NCI-H510A treated with DMSO at 0.1 percent for 48 hours (cell line): ENCODE results near the gene RGS3.
"Not testable (repeated sequence)": the region's sequence is repeated elsewhere in the genome, so short reads cannot be mapped to it uniquely, and the experiment has no call there.

Source experiments
- DNase-seq: peaks from one replicate; lab custom pipeline; 2025; lab: John Stamatoyannopoulos, UW

Gene RGS3

DNA sequence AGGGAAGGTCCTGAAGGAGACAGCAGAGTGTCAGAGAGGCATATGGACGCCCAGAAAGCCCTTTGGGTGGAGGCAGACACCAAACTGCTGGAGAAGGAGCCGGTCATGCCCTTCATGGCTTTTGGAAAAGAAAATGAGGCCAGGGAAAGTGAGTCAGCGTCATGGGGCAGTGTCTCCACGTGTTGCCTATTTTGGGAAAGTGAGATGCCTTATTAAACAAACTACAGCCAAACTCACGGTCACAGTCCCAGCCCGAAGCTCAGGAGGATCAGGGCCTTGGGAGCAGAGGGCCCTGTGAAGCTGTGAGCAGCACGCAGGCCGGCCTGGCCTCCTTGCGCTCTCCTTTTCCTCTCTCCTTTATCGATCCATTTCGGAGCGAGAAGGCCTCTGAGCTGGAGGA is 25.0 kb downstream of the RGS3 start:
- no peak for DNase-seq

DNA sequence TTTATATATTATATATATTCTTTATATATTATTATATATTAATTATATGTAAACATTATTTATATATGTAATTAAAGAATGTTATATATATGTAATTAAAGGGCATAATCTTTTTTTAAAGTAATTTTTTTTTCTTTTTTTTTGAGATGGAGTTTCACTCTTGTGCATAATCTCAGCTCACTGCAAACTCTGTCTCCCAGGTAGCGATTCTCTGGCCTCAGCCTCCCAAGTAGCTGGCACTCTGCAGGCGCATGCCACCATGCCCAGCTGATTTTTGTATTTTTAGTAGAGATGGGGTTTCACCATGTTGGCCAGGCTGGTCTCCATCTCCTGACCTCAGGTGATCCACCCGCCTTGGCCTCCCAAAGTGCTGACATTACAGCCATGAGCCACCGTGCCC is 27.6 kb downstream of the RGS3 start:
- DNase-seq: not testable (repeated sequence)

DNA sequence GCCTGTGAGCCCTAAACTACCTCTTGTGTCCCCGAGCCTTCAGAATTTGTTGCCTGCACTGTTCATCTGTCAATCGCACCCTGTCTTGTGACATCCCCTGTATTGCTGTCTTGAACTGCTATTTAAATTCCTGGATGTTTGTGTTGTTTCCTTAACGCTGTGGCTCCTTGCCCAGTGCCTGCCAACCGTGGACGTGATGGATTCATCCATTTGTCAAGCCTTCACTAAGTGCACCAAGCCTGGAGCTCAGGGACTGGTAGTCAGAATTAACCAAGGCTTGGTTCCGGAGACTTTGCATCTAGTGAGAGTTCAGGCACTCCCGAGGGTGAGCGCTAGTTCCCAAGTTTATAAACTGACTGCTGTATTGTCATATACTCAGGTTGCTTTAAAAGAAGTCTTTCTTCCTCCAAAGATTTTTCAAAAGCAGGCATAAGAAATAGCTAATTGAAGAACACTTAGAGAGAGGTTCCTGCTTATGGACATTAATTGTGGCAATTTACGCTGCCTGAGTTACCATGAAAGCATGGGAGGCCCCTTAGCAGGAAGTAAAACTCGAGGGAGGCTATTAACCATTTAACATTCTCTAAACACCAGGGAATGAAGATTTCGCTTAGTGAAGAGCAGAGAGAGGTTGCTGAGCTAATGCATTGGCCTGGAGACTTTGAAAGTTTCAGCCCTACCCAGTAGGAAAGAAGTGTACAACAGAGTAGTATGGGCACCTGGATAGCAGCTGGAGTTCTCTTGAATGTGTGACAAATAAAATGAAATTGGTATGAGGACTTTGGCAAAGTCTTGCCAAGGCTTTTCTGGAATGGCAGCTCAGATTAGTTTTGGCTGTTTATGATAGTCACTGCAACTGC is 29.0 kb downstream of the RGS3 start:
- no peak for DNase-seq

DNA sequence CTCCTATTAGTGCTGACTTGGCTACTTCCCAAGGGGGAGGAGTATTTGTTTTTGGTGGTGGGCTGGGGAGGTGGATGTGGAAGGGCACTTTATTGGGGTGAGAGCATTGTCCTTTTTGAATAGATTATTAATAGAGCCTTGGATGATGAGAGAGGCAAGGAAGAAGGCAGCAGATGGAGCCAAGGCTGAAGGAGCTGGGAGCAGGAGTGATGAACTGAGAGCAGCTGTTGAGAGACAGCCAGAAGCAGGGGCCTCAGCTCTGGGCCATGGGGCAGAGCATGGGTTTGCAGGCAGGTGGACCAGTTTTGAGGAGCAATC is 29.6 kb downstream of the RGS3 start:
- DNase-seq: no peak

DNA sequence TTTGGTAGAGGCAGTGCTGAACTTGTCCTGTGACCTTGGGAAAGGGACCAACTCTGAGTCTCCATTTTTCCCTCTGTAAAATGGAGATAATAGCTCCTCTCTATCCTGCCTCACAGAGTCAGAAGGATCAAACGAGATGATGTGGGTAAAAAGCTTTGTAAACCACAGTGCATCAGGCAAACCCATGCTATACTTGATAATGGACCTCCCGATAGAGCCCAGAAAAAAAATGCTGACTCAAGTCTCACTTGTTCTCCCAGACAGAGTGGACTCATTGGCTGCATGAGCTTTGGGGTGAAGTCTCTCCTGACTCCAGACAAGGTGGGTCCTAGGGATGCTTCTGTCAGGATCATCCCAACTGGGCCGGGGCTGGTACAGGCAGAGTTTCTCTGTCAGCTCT is 32.0 kb downstream of the RGS3 start:
- no peak for DNase-seq

DNA sequence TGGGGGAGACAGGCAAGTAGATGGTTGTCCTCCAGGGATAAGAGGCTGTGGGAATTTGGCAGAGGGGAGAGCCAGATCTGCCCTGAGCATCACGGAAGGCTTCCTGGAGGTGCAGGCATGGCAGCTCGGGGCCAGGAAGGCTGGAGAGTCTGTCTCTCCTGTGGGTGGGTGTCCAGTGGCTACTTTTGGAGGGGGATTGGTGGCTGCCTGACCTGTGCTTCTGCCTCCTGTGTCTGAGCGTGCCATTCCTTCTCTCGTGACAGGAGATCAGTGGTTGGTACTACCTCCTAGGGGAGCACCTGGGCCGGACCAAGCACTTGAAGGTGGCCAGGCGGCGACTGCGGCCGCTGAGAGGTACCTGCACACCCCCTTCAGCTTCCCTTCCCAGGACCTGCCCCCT is 33.5 kb downstream of the RGS3 start:
- no peak for DNase-seq

DNA sequence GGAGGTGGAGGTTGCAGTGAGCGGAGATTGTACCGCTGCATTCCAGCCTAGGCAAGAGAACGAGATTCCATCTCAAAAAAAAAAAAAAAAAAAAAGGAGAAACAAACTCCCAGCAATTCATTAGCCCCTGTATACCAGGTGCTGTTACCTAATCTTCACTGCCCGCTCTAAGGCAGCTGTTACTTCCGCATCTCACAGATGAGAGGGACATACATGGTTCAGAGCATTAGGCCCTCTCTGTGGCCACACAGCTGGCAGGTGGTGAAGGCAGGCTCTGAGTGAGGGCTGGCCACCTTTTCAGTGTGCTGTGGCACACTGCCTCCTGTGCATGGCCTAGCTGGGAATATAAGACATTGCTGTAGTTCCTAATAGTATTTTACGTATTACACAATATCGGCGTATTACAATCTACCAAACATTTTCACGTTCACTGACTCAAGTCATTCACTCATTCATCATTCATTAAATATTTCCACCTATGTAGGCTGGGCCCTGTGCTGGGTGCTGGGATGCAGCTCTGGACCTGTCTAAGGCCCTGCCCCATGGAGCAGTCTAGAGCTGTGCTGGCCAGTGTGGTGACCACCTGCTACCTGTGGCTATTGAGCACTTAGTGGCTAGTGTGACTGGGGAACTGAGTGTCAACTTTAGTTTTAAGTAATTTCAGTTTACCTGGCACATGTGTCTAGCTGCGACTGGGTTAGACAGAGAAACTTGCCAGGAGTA is 35.8 kb downstream of the RGS3 start:
- no peak for DNase-seq

DNA sequence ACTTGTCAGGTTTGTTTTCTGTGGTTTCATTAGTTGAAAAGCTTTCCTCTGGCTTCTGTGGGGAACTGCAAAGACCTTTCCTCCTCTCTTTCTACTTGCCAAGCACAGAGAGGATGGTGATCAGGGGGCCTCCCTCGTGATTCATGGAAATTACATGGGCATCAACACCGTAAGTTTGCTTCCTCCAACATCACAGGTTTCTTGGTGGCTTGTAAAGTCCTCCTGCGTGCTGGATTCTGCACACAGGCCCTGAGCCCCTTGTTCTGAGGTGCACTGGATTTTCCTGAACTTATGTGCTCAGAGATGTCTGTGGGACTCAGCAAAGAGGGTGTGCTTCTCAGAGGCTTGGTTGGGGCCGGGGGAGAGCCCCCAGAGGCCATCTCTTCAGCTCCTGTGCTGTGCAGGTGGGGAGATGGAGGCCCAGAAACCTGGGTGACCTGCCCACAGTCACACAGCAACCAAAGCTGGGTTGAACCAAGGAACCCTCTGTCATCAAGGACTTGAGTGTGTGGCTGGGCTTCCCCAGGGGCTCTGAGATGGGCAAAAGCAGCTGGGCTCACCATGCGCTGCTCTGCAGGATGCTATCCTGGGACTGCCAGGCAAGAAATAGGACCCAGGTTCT is 36.5 kb downstream of the RGS3 start:
- DNase-seq: no peak

DNA sequence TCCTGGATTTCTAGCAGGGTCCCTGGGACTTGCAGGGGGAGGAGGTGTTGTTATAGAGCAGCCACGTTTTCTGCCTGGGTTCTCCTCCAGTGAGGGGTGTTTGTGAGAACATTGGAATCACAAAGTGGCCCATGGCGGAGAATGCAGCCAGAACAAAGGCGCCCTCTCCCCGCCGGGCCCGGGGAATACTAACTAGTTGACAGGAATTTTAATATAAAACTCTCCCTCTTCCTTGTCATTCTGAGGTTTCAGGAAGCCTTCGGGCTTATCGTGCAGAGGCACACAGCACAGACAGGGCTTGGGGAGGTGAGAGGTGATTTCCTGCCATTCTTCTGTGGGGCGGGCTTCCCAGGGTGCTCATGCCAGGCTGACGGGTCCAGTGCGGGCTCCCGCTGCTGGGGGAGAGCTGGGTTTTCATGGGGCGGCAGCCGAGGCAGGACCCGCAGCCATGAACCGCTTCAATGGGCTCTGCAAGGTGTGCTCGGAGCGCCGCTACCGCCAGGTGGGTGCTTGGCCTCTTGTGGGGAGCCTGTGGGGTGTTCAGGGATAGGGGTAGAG is 37.7 kb downstream of the RGS3 start:
- no peak for DNase-seq

DNA sequence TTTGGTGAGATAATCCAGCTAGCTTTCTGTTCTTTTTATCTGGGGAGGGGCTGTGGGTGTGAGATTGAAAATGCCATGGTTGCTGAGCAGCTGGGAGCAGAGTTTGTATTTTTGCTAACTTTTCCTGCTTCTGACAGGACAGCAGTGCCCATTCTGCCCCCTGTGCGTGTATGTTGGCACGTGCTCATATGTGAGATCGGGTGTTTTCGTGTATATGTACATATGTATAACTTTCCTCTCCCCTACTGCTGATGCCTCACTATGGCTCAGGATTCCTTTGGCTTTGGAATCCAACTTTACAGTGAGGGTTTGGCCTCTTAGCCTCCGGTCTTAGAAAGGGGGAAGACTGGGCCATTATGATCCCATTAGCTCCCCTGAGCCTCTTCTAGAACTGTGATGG is 38.3 kb downstream of the RGS3 start:
- no peak for DNase-seq

DNA sequence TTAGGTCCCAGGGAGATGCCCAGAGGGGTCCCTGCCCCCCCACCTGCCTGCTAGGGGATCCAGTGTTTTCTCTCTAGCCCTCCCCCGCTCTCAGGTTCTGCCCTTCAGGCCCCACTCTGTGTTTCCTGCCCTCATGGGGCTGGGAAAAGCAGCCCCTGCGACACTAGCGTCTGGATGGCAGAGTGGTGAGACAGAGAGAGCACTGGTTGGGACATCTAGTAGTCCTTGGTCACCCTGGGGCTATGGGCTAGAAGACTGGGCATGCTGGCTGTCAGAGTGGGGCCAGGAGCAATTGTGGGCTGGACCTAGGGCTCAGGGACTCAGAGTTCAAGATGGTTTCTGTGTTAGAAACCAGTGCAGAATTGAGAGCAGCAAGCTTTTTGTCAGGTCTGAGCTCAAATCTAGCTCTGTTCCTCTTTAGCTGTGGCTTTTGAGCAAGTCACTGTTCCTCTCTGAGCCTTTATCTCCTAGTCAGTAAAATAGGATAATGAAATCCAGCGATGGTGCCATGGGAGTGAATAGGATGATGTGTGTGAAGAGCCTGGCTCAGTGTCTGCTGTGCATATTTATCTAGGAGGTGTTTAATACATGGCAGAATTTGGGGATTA is 39.0 kb downstream of the RGS3 start:
- DNase-seq: no peak

DNA sequence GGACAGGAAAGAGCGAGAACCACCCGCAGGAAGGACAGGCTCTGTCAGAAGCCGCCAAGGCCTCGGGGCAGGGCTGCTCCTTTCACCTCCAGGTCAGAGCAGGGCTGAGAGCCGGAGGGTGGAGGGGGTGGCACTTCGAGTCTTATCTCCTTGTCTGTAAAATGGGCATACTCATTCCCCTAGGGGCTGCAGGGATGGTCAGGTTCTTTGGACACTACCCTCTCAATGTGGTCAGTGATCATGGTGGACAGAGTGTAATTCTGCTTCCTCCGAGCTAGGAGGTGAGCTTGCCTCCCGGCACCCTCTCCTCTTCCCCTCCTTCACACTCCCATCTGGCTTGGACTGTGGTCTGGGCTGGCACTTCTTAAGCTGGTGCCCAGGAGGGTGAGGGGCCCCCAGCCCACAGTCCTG is 39.6 kb downstream of the RGS3 start:
- no peak for DNase-seq

DNA sequence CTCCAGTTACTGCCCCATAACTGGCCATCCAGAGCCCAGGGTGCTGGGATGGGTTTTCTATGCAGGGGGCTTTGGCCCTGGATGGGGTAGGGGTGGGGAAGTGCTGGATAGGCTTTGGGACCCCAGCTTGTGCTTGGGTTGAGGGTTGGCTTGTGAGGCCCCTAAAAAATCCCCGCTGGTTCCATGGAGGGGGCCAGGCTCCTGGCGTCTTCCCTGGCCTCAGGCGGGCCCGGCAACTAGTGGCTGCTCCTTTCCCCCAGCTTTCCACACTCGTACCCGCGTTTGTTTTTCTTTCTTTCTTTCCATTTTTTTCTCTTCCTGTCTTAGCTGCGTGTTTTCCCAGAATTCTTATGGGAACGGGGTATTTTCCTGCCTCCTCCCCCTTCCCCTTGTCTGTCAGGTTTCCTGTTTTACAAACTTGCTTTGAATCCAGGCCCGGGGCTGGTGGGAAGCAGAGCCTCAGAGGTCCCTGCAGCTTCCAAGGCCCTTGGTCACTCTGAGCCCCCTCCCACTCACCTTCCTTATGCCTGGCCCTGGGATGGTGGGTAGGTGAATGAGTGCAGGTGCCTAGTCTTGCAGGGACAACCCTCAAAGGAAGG is 40.2 kb downstream of the RGS3 start:
- DNase-seq: no peak

DNA sequence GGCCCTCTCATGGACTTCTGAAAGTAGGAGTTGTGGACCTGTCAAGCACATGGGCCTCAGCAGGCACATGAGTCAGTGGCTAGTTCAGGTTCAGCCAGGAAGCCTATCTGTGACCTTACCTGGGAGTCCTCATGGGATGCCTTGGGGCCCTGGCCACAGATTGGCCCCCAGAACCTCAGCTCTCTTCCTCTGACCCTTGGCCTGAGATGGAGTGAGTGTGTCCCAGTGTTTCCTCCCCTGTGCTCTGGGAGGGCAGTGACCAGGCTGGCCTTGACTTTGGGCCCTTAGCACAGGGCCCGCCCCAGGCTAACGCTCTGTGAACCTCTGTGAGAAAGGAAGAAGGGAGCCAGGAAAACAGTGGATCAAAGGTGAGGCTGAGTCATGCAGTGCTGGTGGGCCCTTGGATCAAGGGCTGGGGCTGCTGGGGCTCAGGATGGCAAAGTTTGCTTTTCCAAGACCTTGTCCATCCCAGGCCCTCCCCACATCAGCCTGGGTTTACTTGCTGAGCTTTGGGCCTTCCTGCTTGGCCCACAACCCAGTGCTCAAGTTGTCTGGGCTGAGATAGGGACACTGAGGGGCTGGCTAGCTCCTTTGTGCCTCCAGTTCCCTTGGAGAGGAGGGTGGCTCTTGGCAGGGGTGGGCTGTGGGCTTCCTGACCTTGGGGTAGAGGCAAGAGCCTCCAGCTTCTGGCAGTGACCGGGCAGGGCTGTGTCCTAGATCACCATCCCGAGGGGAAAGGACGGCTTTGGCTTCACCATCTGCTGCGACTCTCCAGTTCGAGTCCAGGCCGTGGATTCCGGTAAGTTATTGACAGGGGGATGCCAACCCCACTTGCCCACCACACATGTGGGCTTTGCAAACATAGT is 41.4 kb downstream of the RGS3 start:
- no peak for DNase-seq

DNA sequence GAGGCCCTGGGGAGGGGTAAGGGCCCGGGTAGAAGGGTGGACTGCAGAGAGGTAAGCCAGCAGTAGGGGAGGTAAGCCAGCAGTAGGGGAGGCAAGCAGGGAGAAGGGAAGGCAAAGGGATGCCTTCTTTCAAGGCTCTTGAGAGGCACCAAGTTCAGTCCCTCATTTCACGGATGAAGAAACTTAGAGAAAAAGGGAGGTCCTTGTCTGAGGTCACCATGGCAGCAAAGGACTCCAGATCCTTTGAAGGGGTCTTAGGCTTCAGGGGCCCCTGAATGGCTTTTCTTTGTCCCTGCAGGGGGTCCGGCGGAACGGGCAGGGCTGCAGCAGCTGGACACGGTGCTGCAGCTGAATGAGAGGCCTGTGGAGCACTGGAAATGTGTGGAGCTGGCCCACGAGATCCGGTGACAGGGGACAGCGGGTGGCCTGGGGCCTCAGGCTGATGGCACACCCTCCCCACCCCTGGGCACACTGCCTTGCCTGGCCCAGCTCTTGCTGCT is 42.6 kb downstream of the RGS3 start:
- no peak for DNase-seq

DNA sequence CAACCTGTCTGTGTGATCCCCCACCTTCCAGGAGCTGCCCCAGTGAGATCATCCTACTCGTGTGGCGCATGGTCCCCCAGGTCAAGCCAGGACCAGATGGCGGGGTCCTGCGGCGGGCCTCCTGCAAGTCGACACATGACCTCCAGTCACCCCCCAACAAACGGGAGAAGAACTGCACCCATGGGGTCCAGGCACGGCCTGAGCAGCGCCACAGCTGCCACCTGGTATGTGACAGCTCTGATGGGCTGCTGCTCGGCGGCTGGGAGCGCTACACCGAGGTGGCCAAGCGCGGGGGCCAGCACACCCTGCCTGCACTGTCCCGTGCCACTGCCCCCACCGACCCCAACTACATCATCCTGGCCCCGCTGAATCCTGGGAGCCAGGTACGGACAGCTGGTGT is 43.7 kb downstream of the RGS3 start:
- DNase-seq: no peak

DNA sequence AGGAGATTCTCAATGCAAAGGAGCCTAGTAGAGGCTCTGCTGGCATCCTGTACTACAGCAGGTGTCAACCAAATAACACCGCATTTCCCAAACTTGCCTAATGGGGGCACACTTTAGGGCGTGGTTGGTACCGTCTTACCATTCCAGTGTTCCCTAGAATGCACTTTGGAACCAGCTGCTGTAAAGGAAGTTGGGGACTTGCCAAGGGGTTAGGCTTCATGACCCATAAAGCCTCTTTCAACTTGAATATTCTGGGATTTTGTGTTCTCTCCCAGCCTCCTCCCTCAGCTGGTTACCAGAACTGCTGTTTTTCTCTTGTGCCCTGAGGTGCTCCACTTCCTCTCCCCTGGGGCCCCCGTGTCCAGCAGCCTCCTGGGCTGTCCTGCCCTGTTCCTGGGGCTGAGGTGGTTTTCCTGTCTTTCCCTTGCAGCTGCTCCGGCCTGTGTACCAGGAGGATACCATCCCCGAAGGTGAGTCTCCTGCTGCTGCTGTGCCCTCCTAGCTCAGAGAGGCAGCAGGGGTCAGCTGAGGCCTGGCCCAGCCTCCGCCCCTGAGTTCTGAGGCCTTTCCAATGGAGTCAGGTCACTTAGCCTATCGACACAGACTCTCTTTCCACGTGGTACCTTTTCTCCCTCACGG is 44.7 kb downstream of the RGS3 start:
- DNase-seq: no peak

DNA sequence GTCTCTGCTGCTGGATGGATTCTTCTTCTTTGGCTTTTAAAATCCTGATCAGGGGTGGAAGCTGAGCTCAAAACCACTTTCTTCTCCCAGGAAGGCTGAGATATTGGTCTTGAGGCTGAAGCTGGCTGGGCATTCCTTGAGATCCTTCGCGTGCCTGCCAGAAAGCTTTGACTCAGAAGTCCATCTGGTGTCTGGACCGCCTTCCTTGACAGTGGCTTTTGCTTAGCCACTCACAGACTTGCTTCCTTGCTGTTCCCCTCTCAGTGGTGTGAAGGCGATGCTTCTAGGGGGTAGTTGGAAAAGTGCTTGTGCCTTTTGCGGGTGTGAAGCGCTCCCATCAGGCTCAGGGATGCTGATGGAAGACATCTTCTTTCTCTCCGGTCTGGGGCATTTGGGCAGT is 45.9 kb downstream of the RGS3 start:
- DNase-seq: no peak

DNA sequence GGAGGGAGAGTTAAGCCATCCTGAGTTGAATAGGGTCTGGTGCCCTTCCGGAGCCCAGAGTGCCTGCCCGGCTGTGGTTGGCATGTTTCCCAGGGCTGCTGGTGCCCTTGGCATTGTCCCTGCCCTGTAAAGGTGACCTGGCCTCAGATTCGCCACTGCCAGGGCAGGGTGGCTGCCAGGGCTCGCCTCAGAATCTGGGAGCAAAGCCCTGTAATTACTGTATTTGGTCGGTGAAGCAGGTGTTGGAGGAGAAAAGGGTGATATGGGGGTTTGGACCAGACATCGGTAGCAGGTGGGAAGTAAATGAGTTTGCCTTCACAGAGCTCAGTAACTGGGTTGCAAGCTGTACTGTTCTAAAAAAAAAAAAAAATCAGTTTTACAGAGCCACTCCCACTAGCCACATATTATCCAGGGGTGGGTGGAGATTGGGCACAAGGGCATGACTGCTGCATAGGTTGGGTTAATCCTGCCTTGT is 47.6 kb downstream of the RGS3 start:
- no peak for DNase-seq
